Erythroblast (primary cell): Measurements from ENCODE around the gene BACE2.
"Not testable (repeated sequence)": the region's sequence is repeated elsewhere in the genome, so short reads cannot be mapped to it uniquely, and the experiment has no call there.

Experiments used
- DNase-seq, 2 experiments: peaks; one replicate each; lab custom pipeline; 2025; lab: John Stamatoyannopoulos, UW
- GATA1 ChIP-seq: IDR thresholded peaks from 2 replicates; pipeline ENCODE4 v1.6.1; 2011; ENCODE audit warnings: low read depth, mild to moderate bottlenecking, control low read depth, low read length, moderate library complexity
- POLR2A ChIP-seq: IDR thresholded peaks from 2 replicates; pipeline ENCODE4 v1.6.1; 2011; ENCODE audit warnings: mild to moderate bottlenecking, low read length

BACE2 gene

GRCh38 chr21:41236352-41236973 is 68.5 kb downstream of the BACE2 start:
- TF ChIP-seq POLR2A (no peak), GATA1 (no peak)
- DNase-seq: no peak

DNA sequence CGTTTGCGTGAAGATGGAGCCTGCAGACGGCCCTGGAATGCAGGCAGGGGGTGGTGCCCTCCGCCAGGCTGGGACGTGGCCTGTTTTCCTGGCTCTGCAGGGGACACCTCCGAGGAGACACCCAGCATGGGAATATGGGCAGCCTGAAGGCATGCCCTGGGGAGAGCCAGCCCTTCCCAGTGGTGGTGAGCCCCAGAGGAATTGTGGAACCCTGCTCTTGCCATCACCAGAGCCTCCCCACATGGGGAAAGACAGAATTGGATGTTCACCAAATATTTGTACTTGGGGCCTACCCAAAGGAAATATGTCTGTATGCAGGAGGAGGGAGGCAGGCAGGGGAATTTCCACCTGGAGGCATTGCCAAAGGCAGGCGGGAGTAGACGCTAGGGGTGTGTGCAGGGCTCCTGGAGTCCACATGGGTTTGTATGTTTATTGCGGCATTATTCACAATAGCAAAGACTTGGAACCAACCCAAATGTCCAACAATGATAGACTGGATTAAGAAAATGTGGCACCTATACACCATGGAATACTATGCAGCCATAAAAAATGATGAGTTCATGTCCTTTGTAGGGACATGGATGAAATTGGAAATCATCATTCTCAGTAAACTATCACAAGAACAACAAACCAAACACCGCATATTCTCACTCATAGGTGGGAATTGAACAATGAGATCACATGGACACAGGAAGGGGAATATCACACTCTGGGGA is 70.3 kb downstream of the BACE2 start:
- not testable (repeated sequence) for DNase-seq

DNA sequence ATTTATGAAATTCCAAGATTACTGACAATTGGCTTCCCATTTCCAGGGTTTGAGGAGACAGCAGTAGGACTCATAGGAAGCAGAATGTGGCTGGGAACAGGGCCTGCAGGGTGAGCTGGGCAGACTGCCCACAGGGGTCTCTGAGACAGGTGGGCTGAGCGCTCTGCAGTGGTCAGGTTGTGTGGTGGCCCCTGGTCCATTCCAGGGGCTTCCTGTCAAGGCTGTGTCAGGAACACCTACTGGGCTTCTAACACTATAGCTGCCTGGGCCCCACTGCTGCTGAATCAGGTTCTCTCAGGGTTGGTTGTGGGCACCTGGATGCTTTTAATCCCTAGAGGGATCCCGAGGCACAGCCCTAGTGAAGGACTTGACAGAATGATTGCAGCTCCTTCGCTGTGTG is 72.1 kb downstream of the BACE2 start:
- DNase-seq: no peak
- no peak for TF ChIP-seq POLR2A
- no peak for TF ChIP-seq GATA1

- no peak for TF ChIP-seq POLR2A
- no peak for TF ChIP-seq GATA1
These were observed 73.4 kb downstream of the BACE2 start for GRCh38 chr21:41241341-41241740.

GRCh38 chr21:41242238-41242829 is 74.4 kb downstream of the BACE2 start:
- TF ChIP-seq POLR2A: no peak
- TF ChIP-seq GATA1: no peak
- no peak for DNase-seq

More at GRCh38 chr21:41241341-41241740, 73.4 kb downstream of the BACE2 start:
- DNase-seq: no peak

- no peak for DNase-seq
- no peak for TF ChIP-seq POLR2A
- TF ChIP-seq GATA1: no peak
These were observed 75.1 kb downstream of the BACE2 start for GRCh38 chr21:41243107-41243506.

GRCh38 chr21:41244266-41244880 is 76.4 kb downstream of the BACE2 start:
- DNase-seq: not testable (repeated sequence)

- TF ChIP-seq POLR2A (no peak), GATA1 (no peak)
These were observed 77.7 kb downstream of the BACE2 start for GRCh38 chr21:41245509-41246135.

GRCh38 chr21:41246808-41247207 is 78.8 kb downstream of the BACE2 start:
- DNase-seq: no peak
- TF ChIP-seq POLR2A (no peak), GATA1 (no peak)

More at GRCh38 chr21:41245509-41246135, 77.7 kb downstream of the BACE2 start:
- DNase-seq: no peak

DNA sequence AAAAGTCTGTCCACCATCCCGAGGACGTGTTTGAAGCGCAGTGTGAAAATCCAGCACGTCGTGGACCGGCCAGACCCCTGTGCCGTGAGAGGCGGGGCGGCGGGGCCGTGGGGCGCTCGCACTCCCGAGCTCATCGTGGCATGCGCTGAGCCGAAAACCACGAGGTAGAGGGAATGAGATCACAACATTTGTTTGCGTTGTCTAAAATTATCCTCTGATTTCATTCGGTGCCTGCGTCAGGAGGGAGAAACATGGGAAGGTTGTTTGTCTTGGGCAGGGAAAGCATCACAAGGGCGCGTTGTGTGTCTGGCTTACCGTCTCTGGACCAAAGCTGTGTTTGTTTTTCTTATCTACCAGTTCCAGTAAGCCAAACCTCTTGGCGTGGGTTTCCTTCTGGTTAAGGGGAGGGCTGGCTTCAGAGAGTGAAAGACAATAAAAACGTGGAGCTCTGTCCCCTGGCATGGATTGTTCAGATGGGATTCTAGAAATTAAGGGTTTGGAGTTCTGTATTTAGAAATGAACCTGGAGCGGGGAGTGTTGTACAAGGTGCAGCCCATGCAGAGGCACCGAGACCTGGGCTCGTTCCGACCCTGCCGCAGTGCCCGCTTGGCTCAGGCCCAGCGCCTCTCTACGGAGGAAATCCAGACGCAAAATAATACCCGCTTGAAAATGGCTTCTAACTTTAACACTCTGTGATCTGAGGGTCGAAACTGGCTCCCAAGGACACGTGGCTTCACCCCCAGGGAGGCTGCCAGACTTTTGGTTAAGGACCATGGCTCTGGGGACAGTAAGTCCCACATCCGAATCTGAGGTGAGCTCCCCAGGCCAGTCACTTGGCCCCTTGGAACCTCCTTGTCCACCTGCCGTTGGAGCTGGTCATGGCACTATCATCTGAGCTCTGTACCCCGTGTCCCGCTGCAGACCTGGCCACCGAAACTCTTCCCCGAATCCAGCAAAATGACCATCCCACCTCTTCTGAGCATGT is 79.9 kb downstream of the BACE2 start:
- DNase-seq: no peak

GRCh38 chr21:41249476-41249875 is 81.5 kb downstream of the BACE2 start:
- DNase-seq: no peak
- TF ChIP-seq GATA1 (no peak), POLR2A (no peak)

More for the DNA sequence above, 79.9 kb downstream of the BACE2 start:
- TF ChIP-seq GATA1 (no peak), POLR2A (no peak)

GRCh38 chr21:41250519-41250918 is 82.6 kb downstream of the BACE2 start:
- no peak for DNase-seq
- TF ChIP-seq GATA1: no peak
- TF ChIP-seq POLR2A: no peak
